Progenitor cell of endocrine pancreas (in vitro differentiated cells): ENCODE measurements around the gene ZSCAN1. TPM values are rescaled to one million over a fixed set of nuclear protein-coding genes. Genes with fewer than 3 reads are reported as not detected.

Source experiments
- DNase-seq: peaks from one replicate; pipeline ENCODE4 v3.0.0; 2021; ENCODE audit warnings: low spot score; ENCODE audit not compliant: unreplicated experiment
- H3K27ac Mint-ChIP-seq: 2 replicates; pipeline ENCODE4 v1.8.0; 2021; ENCODE audit warnings: mild to moderate bottlenecking, moderate library complexity, mixed read lengths
- H3K27me3 Mint-ChIP-seq: 2 replicates; pipeline ENCODE4 v1.8.0; 2021; ENCODE audit warnings: mixed read lengths
- H3K36me3 Mint-ChIP-seq: 2 replicates; pipeline ENCODE4 v1.8.0; 2022; ENCODE audit warnings: mixed read lengths; ENCODE audit not compliant: insufficient read depth
- H3K4me1 Mint-ChIP-seq: 2 replicates; pipeline ENCODE4 v1.8.0; 2021; ENCODE audit warnings: low read depth, mixed read lengths
- H3K4me3 Mint-ChIP-seq: 2 replicates; pipeline ENCODE4 v1.8.0; 2021; ENCODE audit warnings: low read depth, mild to moderate bottlenecking, moderate library complexity, mixed read lengths
- H3K9me3 Mint-ChIP-seq: 2 replicates; pipeline ENCODE4 v1.8.0; 2021; ENCODE audit warnings: low read depth, mixed read lengths
- total RNA-seq: library from RNA; stranded (reverse); gene quantifications from 2 replicates; pipeline ENCODE4 v1.2.1, GENCODE V29; 2021
- TF ChIP-seq, protein P1 (sequence below): fragments of 200-600 bp; sonication (generic); IDR thresholded peaks from one replicate; pipeline ENCODE4 v1.5.0; 2021; ENCODE audit warnings: antibody characterized with exemption, mild to moderate bottlenecking; ENCODE audit not compliant: unreplicated experiment

Gene ZSCAN1
- total RNA-seq, 1 donor from 2014 or later, result 4.8 TPM

DNA sequence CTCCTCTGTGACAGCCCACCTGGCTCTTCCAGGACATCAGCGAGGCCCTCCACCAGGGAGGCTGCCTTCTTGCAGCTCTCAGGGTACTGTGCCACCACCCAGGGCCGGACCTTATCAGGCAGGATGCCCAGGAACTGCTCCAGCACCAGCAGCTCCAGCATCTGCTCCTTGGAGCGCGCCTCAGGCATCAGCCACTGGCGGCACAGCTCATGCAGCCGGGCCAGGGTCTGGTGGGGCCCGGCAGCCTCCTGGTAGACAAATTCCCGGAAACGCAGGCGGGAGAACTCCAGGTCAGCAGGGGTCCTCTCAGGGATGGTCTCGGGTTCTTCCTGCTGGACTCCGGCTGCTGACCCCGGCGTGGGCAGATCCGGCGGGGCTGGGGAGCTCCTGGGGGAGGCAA, 56.0 kb downstream of the ZSCAN1 start:
- no peaks in the 10 kb centered on the region for H3K27me3 Mint-ChIP-seq
- TF ChIP-seq, protein P1, sequence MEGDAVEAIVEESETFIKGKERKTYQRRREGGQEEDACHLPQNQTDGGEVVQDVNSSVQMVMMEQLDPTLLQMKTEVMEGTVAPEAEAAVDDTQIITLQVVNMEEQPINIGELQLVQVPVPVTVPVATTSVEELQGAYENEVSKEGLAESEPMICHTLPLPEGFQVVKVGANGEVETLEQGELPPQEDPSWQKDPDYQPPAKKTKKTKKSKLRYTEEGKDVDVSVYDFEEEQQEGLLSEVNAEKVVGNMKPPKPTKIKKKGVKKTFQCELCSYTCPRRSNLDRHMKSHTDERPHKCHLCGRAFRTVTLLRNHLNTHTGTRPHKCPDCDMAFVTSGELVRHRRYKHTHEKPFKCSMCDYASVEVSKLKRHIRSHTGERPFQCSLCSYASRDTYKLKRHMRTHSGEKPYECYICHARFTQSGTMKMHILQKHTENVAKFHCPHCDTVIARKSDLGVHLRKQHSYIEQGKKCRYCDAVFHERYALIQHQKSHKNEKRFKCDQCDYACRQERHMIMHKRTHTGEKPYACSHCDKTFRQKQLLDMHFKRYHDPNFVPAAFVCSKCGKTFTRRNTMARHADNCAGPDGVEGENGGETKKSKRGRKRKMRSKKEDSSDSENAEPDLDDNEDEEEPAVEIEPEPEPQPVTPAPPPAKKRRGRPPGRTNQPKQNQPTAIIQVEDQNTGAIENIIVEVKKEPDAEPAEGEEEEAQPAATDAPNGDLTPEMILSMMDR, result no peak
- H3K27ac Mint-ChIP-seq, result no peak overlapping the region
- no peak for DNase-seq
- peaks cover 38% of the 10 kb centered on the region for H3K36me3 Mint-ChIP-seq
- H3K4me1 Mint-ChIP-seq, result no peaks in the 10 kb centered on the region
- no peaks in the 10 kb centered on the region for H3K9me3 Mint-ChIP-seq
- H3K4me3 Mint-ChIP-seq, result no peak overlapping the region

DNA sequence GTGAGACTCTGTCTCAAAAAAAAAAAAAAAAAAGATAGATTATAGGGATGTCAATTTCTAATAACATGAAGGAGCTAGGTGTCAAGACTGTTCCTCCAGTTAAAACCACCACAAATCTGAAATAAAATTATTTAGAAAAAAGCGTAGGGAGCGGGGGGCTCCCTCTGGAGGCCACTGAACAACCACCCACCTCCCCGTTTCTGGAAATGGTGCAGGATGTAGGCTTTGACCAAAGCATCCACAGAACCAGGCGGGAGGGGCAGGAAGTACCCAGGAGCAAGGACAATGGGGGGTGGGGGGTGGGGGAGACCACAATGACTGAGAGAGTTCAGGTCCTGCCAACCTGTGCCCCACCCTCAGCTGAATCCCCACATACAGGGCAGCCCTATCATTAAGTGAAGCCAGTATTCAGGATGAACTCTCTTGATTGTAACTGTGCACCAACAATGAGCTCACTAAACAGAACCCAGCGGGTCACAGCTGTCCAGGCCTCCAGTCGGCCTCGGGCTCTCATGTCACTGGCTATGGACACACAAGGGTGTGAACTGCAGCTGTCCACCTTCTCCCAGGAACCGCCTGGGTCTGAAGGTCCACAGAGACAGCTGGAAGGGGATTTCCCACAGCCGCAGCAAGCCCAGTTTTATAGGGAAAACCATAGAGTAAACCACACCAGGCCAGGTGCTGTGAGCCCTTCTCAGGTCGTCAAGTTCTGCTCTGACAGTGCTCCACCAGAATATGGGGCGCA, 57.6 kb downstream of the ZSCAN1 start:
- Mint-ChIP-seq H3K36me3 (peaks cover 34% of the 10 kb centered on the region), H3K4me3 (no peak overlapping the region), H3K27me3 (no peaks in the 10 kb centered on the region), H3K27ac (no peak overlapping the region), H3K9me3 (no peaks in the 10 kb centered on the region), H3K4me1 (no peaks in the 10 kb centered on the region)
- DNase-seq, result no peak
- TF ChIP-seq, protein P1, result no peak

DNA sequence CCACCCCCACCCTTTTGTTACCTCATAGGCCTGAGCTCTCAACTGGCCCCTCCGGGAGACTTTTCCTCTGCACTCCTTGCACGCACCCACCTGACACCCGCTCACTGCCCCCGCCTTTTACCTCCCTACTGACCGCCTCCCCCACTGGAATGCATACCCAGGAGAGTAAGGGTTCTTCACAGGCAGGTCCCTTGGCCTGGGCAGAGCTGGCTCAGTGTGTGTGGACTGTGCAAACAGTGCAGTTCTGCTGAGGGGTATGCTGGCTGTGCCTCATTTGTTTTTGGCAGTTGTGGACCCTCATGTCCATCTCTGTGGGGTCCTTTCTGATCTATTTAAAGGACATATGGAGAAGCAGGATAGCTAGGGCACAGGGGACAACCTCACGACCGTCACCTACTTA, 59.2 kb downstream of the ZSCAN1 start:
- H3K27me3 Mint-ChIP-seq, result no peaks in the 10 kb centered on the region

DNA sequence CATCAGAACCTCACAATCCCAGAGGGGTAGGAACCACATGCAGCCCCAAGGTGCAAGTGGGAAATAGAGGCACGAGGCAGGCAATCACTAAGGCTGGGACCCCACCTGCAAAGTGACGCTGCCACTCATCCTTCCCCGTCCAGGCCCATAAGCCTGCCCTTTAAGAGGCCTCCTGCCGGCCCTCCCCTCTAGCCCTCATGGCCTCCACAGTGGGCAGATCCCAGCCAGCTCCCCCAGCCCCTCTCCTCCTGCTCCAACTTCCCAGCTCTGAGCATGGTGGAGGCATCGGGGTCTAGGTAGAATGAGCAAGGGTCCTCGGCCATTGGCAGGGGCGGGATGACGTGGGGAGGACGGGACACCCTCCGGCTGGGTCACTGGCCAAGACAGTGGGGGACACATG, 61.5 kb downstream of the ZSCAN1 start:
- peaks cover 10% of the 10 kb centered on the region for H3K4me1 Mint-ChIP-seq
- H3K9me3 Mint-ChIP-seq, result peaks cover 4% of the 10 kb centered on the region
- no peak overlapping the region for H3K27ac Mint-ChIP-seq
- TF ChIP-seq, protein P1, result no peak
- no peak overlapping the region for H3K4me3 Mint-ChIP-seq
- H3K36me3 Mint-ChIP-seq, result peaks cover 18% of the 10 kb centered on the region
- no peak for DNase-seq
- no peaks in the 10 kb centered on the region for H3K27me3 Mint-ChIP-seq

More for the DNA sequence above, 59.2 kb downstream of the ZSCAN1 start:
- Mint-ChIP-seq H3K36me3 (peaks cover 25% of the 10 kb centered on the region), H3K4me1 (peaks cover 5% of the 10 kb centered on the region), H3K9me3 (no peaks in the 10 kb centered on the region), H3K4me3 (no peak overlapping the region), H3K27ac (no peak overlapping the region)
- no peak for DNase-seq
- TF ChIP-seq, protein P1, result no peak

DNA sequence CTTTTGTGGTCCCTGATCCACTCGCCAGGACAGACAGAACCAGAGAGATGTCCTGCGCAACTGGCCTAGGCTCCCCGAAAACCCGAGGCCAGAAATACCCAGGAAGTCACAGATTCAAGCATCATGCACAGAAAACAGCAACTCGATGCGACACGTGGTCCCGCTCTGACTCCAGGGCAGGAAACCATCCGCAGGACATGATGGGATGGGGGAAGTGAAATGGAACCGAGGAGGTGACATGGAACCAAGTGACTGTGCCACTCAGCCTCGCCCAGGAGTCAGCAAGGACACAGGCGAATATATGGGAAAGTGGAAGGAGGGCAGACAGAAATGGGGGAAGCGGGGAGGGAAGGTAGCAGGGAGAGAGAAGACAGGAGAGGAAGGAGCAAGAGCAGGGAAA, 63.1 kb downstream of the ZSCAN1 start:
- no peak for DNase-seq
- Mint-ChIP-seq H3K9me3 (peaks cover 4% of the 10 kb centered on the region), H3K4me3 (peak overlapping the region; percentile 86), H3K4me1 (peaks cover 10% of the 10 kb centered on the region), H3K27ac (peak overlapping the region; percentile 92), H3K36me3 (peaks cover 16% of the 10 kb centered on the region), H3K27me3 (no peaks in the 10 kb centered on the region)
- TF ChIP-seq, protein P1, result no peak
